Measurements from ENCODE around the gene GPR78.

The GPR78 gene

DNA sequence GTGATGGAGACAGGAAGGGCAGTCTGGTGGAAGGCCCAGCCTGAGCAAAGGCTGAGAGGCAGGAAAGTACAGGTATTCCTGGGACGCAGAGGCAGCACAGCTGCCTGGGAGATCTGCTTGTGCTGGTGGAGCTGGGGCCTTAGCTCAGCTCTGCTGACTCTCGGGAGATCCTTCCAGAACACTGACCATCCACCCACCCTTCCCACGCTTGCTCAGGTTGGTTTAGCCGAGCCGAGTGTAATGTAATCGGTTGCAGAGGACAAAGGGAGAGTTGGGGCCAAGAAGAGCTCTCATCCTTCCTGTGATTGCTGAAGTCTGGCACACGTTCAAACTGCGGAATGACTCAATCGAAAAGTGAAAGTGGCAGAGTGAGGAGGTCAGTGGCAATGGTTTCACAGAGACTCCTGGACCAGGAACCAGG lies 43.1 kb upstream of the GPR78 start:
- ATAC-seq: peak; percentile 85
- TF ChIP-seq ZFP3 (CRISPR knock-in tag; IDR thresholded peaks at IDR 0.05) (0 out of 2 replicates have a peak, but pooled peaks have one; percentile 61), GLIS3 (CRISPR knock-in tag; IDR thresholded peaks at IDR 0.05) (no peak), ISL1 (CRISPR knock-in tag; IDR thresholded peaks at IDR 0.05) (no peak)
- TF ChIP-seq, protein P1, sequence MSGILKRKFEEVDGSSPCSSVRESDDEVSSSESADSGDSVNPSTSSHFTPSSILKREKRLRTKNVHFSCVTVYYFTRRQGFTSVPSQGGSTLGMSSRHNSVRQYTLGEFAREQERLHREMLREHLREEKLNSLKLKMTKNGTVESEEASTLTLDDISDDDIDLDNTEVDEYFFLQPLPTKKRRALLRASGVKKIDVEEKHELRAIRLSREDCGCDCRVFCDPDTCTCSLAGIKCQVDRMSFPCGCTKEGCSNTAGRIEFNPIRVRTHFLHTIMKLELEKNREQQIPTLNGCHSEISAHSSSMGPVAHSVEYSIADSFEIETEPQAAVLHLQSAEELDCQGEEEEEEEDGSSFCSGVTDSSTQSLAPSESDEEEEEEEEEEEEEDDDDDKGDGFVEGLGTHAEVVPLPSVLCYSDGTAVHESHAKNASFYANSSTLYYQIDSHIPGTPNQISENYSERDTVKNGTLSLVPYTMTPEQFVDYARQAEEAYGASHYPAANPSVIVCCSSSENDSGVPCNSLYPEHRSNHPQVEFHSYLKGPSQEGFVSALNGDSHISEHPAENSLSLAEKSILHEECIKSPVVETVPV (CRISPR knock-in tag; IDR thresholded peaks at IDR 0.05): no peak
- TF ChIP-seq, protein P2, sequence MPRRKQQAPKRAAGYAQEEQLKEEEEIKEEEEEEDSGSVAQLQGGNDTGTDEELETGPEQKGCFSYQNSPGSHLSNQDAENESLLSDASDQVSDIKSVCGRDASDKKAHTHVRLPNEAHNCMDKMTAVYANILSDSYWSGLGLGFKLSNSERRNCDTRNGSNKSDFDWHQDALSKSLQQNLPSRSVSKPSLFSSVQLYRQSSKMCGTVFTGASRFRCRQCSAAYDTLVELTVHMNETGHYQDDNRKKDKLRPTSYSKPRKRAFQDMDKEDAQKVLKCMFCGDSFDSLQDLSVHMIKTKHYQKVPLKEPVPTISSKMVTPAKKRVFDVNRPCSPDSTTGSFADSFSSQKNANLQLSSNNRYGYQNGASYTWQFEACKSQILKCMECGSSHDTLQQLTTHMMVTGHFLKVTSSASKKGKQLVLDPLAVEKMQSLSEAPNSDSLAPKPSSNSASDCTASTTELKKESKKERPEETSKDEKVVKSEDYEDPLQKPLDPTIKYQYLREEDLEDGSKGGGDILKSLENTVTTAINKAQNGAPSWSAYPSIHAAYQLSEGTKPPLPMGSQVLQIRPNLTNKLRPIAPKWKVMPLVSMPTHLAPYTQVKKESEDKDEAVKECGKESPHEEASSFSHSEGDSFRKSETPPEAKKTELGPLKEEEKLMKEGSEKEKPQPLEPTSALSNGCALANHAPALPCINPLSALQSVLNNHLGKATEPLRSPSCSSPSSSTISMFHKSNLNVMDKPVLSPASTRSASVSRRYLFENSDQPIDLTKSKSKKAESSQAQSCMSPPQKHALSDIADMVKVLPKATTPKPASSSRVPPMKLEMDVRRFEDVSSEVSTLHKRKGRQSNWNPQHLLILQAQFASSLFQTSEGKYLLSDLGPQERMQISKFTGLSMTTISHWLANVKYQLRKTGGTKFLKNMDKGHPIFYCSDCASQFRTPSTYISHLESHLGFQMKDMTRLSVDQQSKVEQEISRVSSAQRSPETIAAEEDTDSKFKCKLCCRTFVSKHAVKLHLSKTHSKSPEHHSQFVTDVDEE (CRISPR knock-in tag; IDR thresholded peaks at IDR 0.05): no peak

DNA sequence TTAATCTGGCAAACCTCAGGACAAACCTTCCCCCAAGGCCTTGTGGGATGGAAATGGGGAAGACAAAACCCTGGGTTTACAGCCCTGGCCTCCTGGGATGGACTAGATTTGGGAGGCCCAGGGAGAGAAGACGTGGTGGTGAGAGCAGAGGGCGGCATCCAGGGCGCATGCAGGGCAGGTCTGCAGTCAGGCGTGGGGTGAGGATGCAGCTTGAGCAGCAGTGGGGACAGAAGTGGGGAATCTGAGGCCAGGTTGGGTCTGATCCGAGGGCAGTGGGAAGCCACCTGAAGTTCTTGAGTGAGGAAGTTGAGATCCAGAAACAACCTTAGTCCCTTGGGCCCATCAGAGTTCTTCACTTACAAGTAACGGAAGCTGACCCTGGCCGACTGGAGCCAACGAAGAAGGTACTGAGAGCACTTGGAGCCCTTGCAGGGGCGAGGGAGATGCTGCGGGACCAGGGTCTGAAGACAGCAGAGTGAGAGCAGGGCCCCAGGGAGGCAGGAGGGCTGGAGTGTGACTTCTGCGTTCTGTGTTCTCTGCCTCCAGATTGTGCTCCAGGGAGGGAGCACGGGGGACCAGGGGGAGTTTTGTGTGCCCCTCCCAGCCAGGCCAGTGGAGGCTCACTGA lies 42.0 kb upstream of the GPR78 start:
- ATAC-seq: no peak

More for the DNA sequence above, 42.0 kb upstream of the GPR78 start:
- no peak for TF ChIP-seq ZNF70 (CRISPR knock-in tag; IDR thresholded peaks at IDR 0.05)
- TF ChIP-seq PPARA (CRISPR knock-in tag; IDR thresholded peaks at IDR 0.05; ENCODE audit: borderline replicate concordance): no peak
- TF ChIP-seq, protein P2 (CRISPR knock-in tag; IDR thresholded peaks at IDR 0.05): no peak
- TF ChIP-seq, protein P1 (CRISPR knock-in tag; IDR thresholded peaks at IDR 0.05): no peak
- no peak for TF ChIP-seq SNAI2 (CRISPR knock-in tag; IDR thresholded peaks at IDR 0.05)
- TF ChIP-seq ZFP3 (CRISPR knock-in tag; IDR thresholded peaks at IDR 0.05): no peak
- TF ChIP-seq ESRRG (CRISPR knock-in tag; IDR thresholded peaks at IDR 0.05): no peak
- TF ChIP-seq, protein P3, sequence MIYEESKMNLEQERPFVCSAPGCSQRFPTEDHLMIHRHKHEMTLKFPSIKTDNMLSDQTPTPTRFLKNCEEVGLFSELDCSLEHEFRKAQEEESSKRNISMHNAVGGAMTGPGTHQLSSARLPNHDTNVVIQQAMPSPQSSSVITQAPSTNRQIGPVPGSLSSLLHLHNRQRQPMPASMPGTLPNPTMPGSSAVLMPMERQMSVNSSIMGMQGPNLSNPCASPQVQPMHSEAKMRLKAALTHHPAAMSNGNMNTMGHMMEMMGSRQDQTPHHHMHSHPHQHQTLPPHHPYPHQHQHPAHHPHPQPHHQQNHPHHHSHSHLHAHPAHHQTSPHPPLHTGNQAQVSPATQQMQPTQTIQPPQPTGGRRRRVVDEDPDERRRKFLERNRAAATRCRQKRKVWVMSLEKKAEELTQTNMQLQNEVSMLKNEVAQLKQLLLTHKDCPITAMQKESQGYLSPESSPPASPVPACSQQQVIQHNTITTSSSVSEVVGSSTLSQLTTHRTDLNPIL (CRISPR knock-in tag; IDR thresholded peaks at IDR 0.05; ENCODE audit: low read depth): no peak
- TF ChIP-seq ZNF565 (CRISPR knock-in tag; conservative IDR thresholded peaks at IDR 0.05; ENCODE audit: low read depth): no peak
- no peak for TF ChIP-seq GLIS3 (CRISPR knock-in tag; IDR thresholded peaks at IDR 0.05)
- TF ChIP-seq CSDC2 (CRISPR knock-in tag; IDR thresholded peaks at IDR 0.05): no peak
- TF ChIP-seq ZNF8 (CRISPR knock-in tag; IDR thresholded peaks at IDR 0.05): no peak
- no peak for TF ChIP-seq TCF4 (CRISPR knock-in tag; IDR thresholded peaks at IDR 0.05; ENCODE audit: borderline replicate concordance)
- TF ChIP-seq ARNTL (CRISPR knock-in tag; IDR thresholded peaks at IDR 0.05; ENCODE audit: borderline replicate concordance, low read depth): no peak
- no peak for TF ChIP-seq RARB (CRISPR knock-in tag; IDR thresholded peaks at IDR 0.05)
- TF ChIP-seq, protein P4, sequence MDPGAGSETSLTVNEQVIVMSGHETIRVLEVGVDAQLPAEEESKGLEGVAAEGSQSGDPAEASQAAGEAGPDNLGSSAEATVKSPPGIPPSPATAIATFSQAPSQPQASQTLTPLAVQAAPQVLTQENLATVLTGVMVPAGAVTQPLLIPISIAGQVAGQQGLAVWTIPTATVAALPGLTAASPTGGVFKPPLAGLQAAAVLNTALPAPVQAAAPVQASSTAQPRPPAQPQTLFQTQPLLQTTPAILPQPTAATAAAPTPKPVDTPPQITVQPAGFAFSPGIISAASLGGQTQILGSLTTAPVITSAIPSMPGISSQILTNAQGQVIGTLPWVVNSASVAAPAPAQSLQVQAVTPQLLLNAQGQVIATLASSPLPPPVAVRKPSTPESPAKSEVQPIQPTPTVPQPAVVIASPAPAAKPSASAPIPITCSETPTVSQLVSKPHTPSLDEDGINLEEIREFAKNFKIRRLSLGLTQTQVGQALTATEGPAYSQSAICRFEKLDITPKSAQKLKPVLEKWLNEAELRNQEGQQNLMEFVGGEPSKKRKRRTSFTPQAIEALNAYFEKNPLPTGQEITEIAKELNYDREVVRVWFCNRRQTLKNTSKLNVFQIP (CRISPR knock-in tag; IDR thresholded peaks at IDR 0.05; ENCODE audit: borderline replicate concordance, low read depth): no peak
- no peak for TF ChIP-seq ZC3H10 (CRISPR knock-in tag; IDR thresholded peaks at IDR 0.05)
- TF ChIP-seq ZFP30 (CRISPR knock-in tag; IDR thresholded peaks at IDR 0.05): no peak
- no peak for TF ChIP-seq TOX (CRISPR knock-in tag; IDR thresholded peaks at IDR 0.05; ENCODE audit: borderline replicate concordance)
